MCF 10A (cell line): ENCODE results near the gene PPFIA2. TPM values are rescaled to one million over a fixed set of nuclear protein-coding genes. Genes with fewer than 3 reads are reported as not detected.

ENCODE experiments used
- BruUV-seq: library from RNA; stranded (reverse); fragments of 400-500 nt; replicated peaks from 2 replicates; lab custom pipeline; 2021; lab: Mats Ljungman, UMichigan
- CTCF ChIA-PET: fragments of 300-600 bp; sonication (Branson Sonifier 250); formaldehyde crosslinking; extraction: SDS; loops from one replicate; lab custom pipeline; 2021; ENCODE audit warnings: antibody characterized with exemption, inconsistent platforms; lab: Yijun Ruan, JAX
- POLR2A ChIA-PET: fragments of 300-600, 350-650 bp; sonication (Branson Sonifier 250); formaldehyde crosslinking; extraction: SDS; loops from one replicate; lab custom pipeline; 2020; ENCODE audit warnings: antibody characterized with exemption, inconsistent platforms; lab: Yijun Ruan, JAX
- DNase-seq: peaks from one replicate; pipeline ENCODE4 v3.0.0-alpha.2; 2018; ENCODE audit not compliant: unreplicated experiment
- H3K27ac Mint-ChIP-seq: one replicate; pipeline ENCODE4 v1.8.0; 2022; ENCODE audit warnings: mild to moderate bottlenecking, low read depth, mixed read lengths; ENCODE audit not compliant: unreplicated experiment
- H3K27me3 Mint-ChIP-seq: one replicate; pipeline ENCODE4 v1.8.0; 2022; ENCODE audit warnings: mixed read lengths; ENCODE audit not compliant: insufficient read depth, unreplicated experiment
- H3K36me3 Mint-ChIP-seq: one replicate; pipeline ENCODE4 v1.8.0; 2022; ENCODE audit warnings: mild to moderate bottlenecking, moderate library complexity, mixed read lengths; ENCODE audit not compliant: insufficient read depth, unreplicated experiment
- H3K4me1 Mint-ChIP-seq: one replicate; pipeline ENCODE4 v1.8.0; 2022; ENCODE audit warnings: mixed read lengths; ENCODE audit not compliant: insufficient read depth, unreplicated experiment
- H3K4me3 Mint-ChIP-seq: one replicate; pipeline ENCODE4 v1.8.0; 2022; ENCODE audit warnings: mild to moderate bottlenecking, moderate library complexity, mixed read lengths; ENCODE audit not compliant: unreplicated experiment
- H3K9me3 Mint-ChIP-seq: one replicate; pipeline ENCODE4 v1.8.0; 2022; ENCODE audit warnings: mixed read lengths; ENCODE audit not compliant: unreplicated experiment
- CTCF ChIP-seq: fragments of 200-600 bp; IDR thresholded peaks from one replicate; pipeline ENCODE4 v1.8.0; 2022; ENCODE audit warnings: antibody characterized with exemption, mild to moderate bottlenecking; ENCODE audit not compliant: unreplicated experiment
- intact Hi-C: fragments of 100-400 bp; cut with micrococcal nuclease; formaldehyde crosslinking; loops from 2 replicates; pipeline ENCODE4 v1.14.1; 2022
- total RNA-seq: library from RNA; stranded (reverse); gene quantifications from 2 replicates; pipeline ENCODE4 v1.2.3, GENCODE V29; 2022

PPFIA2 gene
- total RNA-seq, 1 experiment from 2014 or later, result 2.2 TPM

GRCh38 chr12:81333812-81334211, 425.3 kb downstream of the PPFIA2 start:
- no peaks in the 10 kb centered on the region for H3K36me3 Mint-ChIP-seq
- peaks cover 18% of the 10 kb centered on the region for H3K27me3 Mint-ChIP-seq
- no peaks in the 10 kb centered on the region for H3K9me3 Mint-ChIP-seq
- POLR2A ChIA-PET, result no interaction called here
- no peak for TF ChIP-seq CTCF
- DNase-seq, result no peak
- no peaks in the 10 kb centered on the region for H3K4me1 Mint-ChIP-seq
- intact Hi-C loops, result no loop called here
- no peak overlapping the region for H3K27ac Mint-ChIP-seq
- H3K4me3 Mint-ChIP-seq, result no peak overlapping the region
- CTCF ChIA-PET, result no interaction called here
- no TSS peak for BruUV-seq

GRCh38 chr12:81332054-81332453, 427.1 kb downstream of the PPFIA2 start:
- Mint-ChIP-seq H3K27ac (no peak overlapping the region), H3K4me1 (no peaks in the 10 kb centered on the region), H3K27me3 (peaks cover 18% of the 10 kb centered on the region), H3K9me3 (no peaks in the 10 kb centered on the region), H3K36me3 (no peaks in the 10 kb centered on the region), H3K4me3 (no peak overlapping the region)
- POLR2A ChIA-PET, result no interaction called here
- CTCF ChIA-PET, result interaction anchor here (1.3 kb wide), 1 partner anchor 15 kb away, joined by 5 read pairs; no protein-coding TSS in a partner anchor
- no peak for DNase-seq
- no TSS peak for BruUV-seq
- TF ChIP-seq CTCF, result no peak
- intact Hi-C loops, result no loop called here

- H3K4me1 Mint-ChIP-seq, result no peaks in the 10 kb centered on the region
- no peak overlapping the region for H3K27ac Mint-ChIP-seq
Observed at GRCh38 chr12:81330480-81330879, 428.7 kb downstream of the PPFIA2 start.

GRCh38 chr12:81329085-81329484, 430.1 kb downstream of the PPFIA2 start:
- POLR2A ChIA-PET, result no interaction called here
- Mint-ChIP-seq H3K27me3 (peaks cover 3% of the 10 kb centered on the region), H3K36me3 (no peaks in the 10 kb centered on the region), H3K4me1 (no peaks in the 10 kb centered on the region), H3K27ac (no peak overlapping the region), H3K9me3 (no peaks in the 10 kb centered on the region), H3K4me3 (no peak overlapping the region)
- intact Hi-C loops, result no loop called here
- no TSS peak for BruUV-seq
- TF ChIP-seq CTCF, result peak; percentile 21
- CTCF ChIA-PET, result interaction anchor here (0.8 kb wide), 1 partner anchor 19 kb away, joined by 3 read pairs; no protein-coding TSS in a partner anchor
- DNase-seq, result peak; percentile 47

More at GRCh38 chr12:81330480-81330879, 428.7 kb downstream of the PPFIA2 start:
- Mint-ChIP-seq H3K4me3 (no peak overlapping the region), H3K9me3 (no peaks in the 10 kb centered on the region), H3K36me3 (no peaks in the 10 kb centered on the region), H3K27me3 (peaks cover 17% of the 10 kb centered on the region)
- ChIA-PET CTCF (interaction anchor here (0.9 kb wide), 1 partner anchor 1029 kb away, joined by 4 read pairs; no protein-coding TSS in a partner anchor), POLR2A (no interaction called here)
- intact Hi-C loops, result loop anchor here (1.0 kb wide), 1 partner anchor 297 kb away; no protein-coding TSS in a partner anchor
- no peak for TF ChIP-seq CTCF
- BruUV-seq, result no TSS peak
- peak; percentile 11 for DNase-seq
